K562 (cell line): ENCODE measurements around the gene SNRNP70. TPM values are rescaled to one million over a fixed set of nuclear protein-coding genes. Genes with fewer than 3 reads are reported as not detected.

ENCODE experiments used
- ATAC-seq: fragments of 200-7000 bp; cut with Tn5 transposase; 3 replicates; pipeline ENCODE4 v1.9.1; 2020; ENCODE audit warnings: moderate library complexity
- BruUV-seq: library from RNA; stranded (reverse); fragments of 400-500 nt; replicated peaks from 2 replicates; lab custom pipeline; 2021; lab: Mats Ljungman, UMichigan
- CTCF ChIA-PET: fragments of 300-600 bp; formaldehyde crosslinking; extraction: SDS; loops from one replicate; lab custom pipeline; 2021; ENCODE audit warnings: low intra/inter-chr PET ratio; lab: Yijun Ruan, JAX
- POLR2A ChIA-PET: fragments of 300-600, 350-650 bp; sonication (Branson Sonifier 250); formaldehyde crosslinking; extraction: SDS; loops from one replicate; lab custom pipeline; 2021; ENCODE audit warnings: antibody characterized with exemption, inconsistent platforms; lab: Yijun Ruan, JAX
- DNase-seq, 4 experiments: peaks; one replicate each; pipeline versions ENCODE4 v3.0.0 to v3.0.0-alpha.2; 2011 to 2018; ENCODE audit warnings: low spot score in 3 of 4, mixed read lengths in 3 of 4; ENCODE audit errors: extremely low read depth in 1 of 4
- FAIRE-seq: peaks from 2 replicates; lab custom pipeline; 2011; peaks lifted over from hg19 to GRCh38; lab: Jason Lieb, UNC
- H2AFZ ChIP-seq: 2 replicates; pipeline ENCODE4 v1.6.0; 2011; ENCODE audit warnings: low read depth, low read length, control low read depth, inconsistent platforms
- H3K27ac ChIP-seq: fragments of 200-600 bp; 3 replicates; pipeline ENCODE4 v1.8.0; 2011; ENCODE audit warnings: low read depth, mild to moderate bottlenecking, control low read depth, inconsistent platforms, low read length, moderate library complexity, mixed read lengths; ENCODE audit errors: extremely low read depth
- H3K27me3 ChIP-seq, 2 experiments: fragments of 300-600 bp in 1 of 2; 2 replicates in 1 of 2; 3 replicates in 1 of 2; pipeline versions ENCODE4 v1.6.0 to v1.8.0; 2011; ENCODE audit warnings: inconsistent platforms in 2 of 2, low read length in 2 of 2, mild to moderate bottlenecking in 1 of 2, mixed read lengths in 1 of 2, moderate library complexity in 1 of 2; ENCODE audit not compliant: control insufficient read depth in 2 of 2, insufficient read depth in 2 of 2
- H3K36me3 ChIP-seq: fragments of 300-600 bp; 3 replicates; pipeline ENCODE4 v1.8.0; 2011; ENCODE audit warnings: mild to moderate bottlenecking, low read length, inconsistent platforms; ENCODE audit not compliant: control insufficient read depth, insufficient read depth
- H3K4me1 ChIP-seq, 2 experiments: fragments of 200-600 bp in 1 of 2; replicated peaks in 1 of 2; 2 replicates in 1 of 2; 3 replicates in 1 of 2; pipeline versions ENCODE4 v1.5.1 to v1.8.0; 2011; ENCODE audit warnings: inconsistent platforms in 2 of 2, low read length in 2 of 2, mild to moderate bottlenecking in 1 of 2, mixed read lengths in 1 of 2, moderate library complexity in 1 of 2; ENCODE audit not compliant: control insufficient read depth in 2 of 2, insufficient read depth in 2 of 2
- H3K4me2 ChIP-seq: 2 replicates; pipeline ENCODE4 v1.6.1; 2011; ENCODE audit warnings: low read length, control low read depth, inconsistent platforms, mixed read lengths; ENCODE audit not compliant: insufficient read depth
- H3K4me3 ChIP-seq: fragments of 200-600 bp; sonication (generic), shearing (Covaris generic); 2 replicates; pipeline ENCODE4 v1.5.1; 2016; ENCODE audit warnings: control low read depth, inconsistent platforms
- H3K79me2 ChIP-seq: fragments of 200-600 bp; 3 replicates; pipeline ENCODE4 v1.8.0; 2011; ENCODE audit warnings: low read length, inconsistent platforms; ENCODE audit not compliant: control insufficient read depth, insufficient read depth
- H3K9ac ChIP-seq, 2 experiments: 2 replicates each; pipeline versions ENCODE4 v1.6.0 to v1.6.1; 2011; ENCODE audit warnings: low read depth in 2 of 2, low read length in 2 of 2, control low read depth in 1 of 2, inconsistent platforms in 1 of 2, mild to moderate bottlenecking in 1 of 2, mixed read lengths in 1 of 2; ENCODE audit not compliant: insufficient read depth in 1 of 2
- H3K9me1 ChIP-seq: one replicate; pipeline ENCODE4 v1.6.0; 2011; ENCODE audit warnings: inconsistent platforms, mild to moderate bottlenecking, low read length, moderate library complexity; ENCODE audit not compliant: control insufficient read depth, insufficient read depth
- H3K9me3 ChIP-seq: replicated peaks from 2 replicates; pipeline ENCODE4 v1.5.1; 2011; ENCODE audit warnings: low read depth, low read length, inconsistent platforms; ENCODE audit not compliant: control insufficient read depth, insufficient read depth
- H4K20me1 ChIP-seq: replicated peaks from 2 replicates; pipeline ENCODE4 v1.6.1; 2011; ENCODE audit warnings: low read length, inconsistent platforms, mixed read lengths; ENCODE audit not compliant: control insufficient read depth, insufficient read depth
- ELF4 ChIP-seq: fragments of 450-650 bp; formaldehyde crosslinking; IDR thresholded peaks from 2 replicates; pipeline ENCODE4 v1.4.0; 2022; ENCODE audit warnings: missing genetic modification characterization
- GABPB2 ChIP-seq: fragments of 250-450 bp; sonication (Bioruptor Pico); conservative IDR thresholded peaks from 2 replicates; pipeline ENCODE4 v1.5.1; 2021; ENCODE audit warnings: mild to moderate bottlenecking
- HSF4 ChIP-seq: fragments of 250-450 bp; sonication (Bioruptor Pico); IDR thresholded peaks from 2 replicates; pipeline ENCODE4 v2.1.2; 2022; ENCODE audit warnings: mild to moderate bottlenecking, moderate library complexity, borderline replicate concordance
- KDM1A ChIP-seq, 2 experiments: fragments of 450-650 bp; IDR thresholded peaks; 2 replicates each; pipeline ENCODE4 v1.6.1; 2016; ENCODE audit warnings: mild to moderate bottlenecking in 2 of 2
- KDM2B ChIP-seq: fragments of 250-450 bp; sonication (Bioruptor Pico); IDR thresholded peaks from 2 replicates; pipeline ENCODE4 v1.8.0; 2021; ENCODE audit warnings: mild to moderate bottlenecking, moderate library complexity
- MAZ ChIP-seq, 2 experiments: fragments of 450-650 bp in 1 of 2; sonication (generic) in 1 of 2; formaldehyde crosslinking; IDR thresholded peaks in 1 of 2; conservative IDR thresholded peaks in 1 of 2; 2 replicates each; pipeline versions ENCODE4 v1.4.0 to v1.5.0; 2020; ENCODE audit warnings: mild to moderate bottlenecking in 1 of 2, missing genetic modification reagents in 1 of 2
- MXI1 ChIP-seq: IDR thresholded peaks from 2 replicates; pipeline ENCODE4 v1.6.1; 2011; ENCODE audit warnings: low read depth, mild to moderate bottlenecking, improper control_type of control experiment, low read length
- RAD51 ChIP-seq: fragments of 450-650 bp; IDR thresholded peaks from 2 replicates; pipeline ENCODE4 v1.7.1; 2016; ENCODE audit warnings: low read depth, mild to moderate bottlenecking, borderline replicate concordance
- RBBP5 ChIP-seq: fragments of 200-600 bp; sonication (generic); IDR thresholded peaks from 2 replicates; pipeline ENCODE4 v1.6.1; 2012; ENCODE audit warnings: borderline replicate concordance, mild to moderate bottlenecking, low read length, control low read depth, inconsistent platforms; ENCODE audit not compliant: insufficient read depth, poor library complexity, severe bottlenecking
- ZNF3 ChIP-seq: fragments of 250-450 bp; sonication (Bioruptor Pico); IDR thresholded peaks from 2 replicates; pipeline ENCODE4 v1.5.0; 2021; ENCODE audit warnings: mild to moderate bottlenecking, moderate library complexity
- ZNF311 ChIP-seq: fragments of 250-450 bp; sonication (Bioruptor Pico); IDR thresholded peaks from 2 replicates; pipeline ENCODE4 v1.4.0; 2020; ENCODE audit warnings: mild to moderate bottlenecking, moderate library complexity
- ZNF76 ChIP-seq: fragments of 250-450 bp; sonication (Bioruptor Pico); IDR thresholded peaks from 2 replicates; pipeline ENCODE4 v1.4.0; 2020; ENCODE audit warnings: mild to moderate bottlenecking, moderate library complexity, borderline replicate concordance
- WGBS: fragments of 100-300 bp; shearing (Covaris generic); methylation state at CpG from one replicate; pipeline ENCODE4 v1.1.6; 2016; ENCODE audit warnings: low coverage, mixed read lengths; ENCODE audit not compliant: insufficient coverage; ENCODE audit errors: missing lambda C conversion rate; 5-methylcytosine and 5-hydroxymethylcytosine counted together
- in situ Hi-C: fragments of 300-500 bp; cut with MboI; formaldehyde crosslinking; loops from 4 replicates; pipeline ENCODE4 v1.15.0; 2018; ENCODE audit warnings: inconsistent platforms, mixed read lengths
- intact Hi-C: fragments of 100-400 bp; cut with micrococcal nuclease; formaldehyde crosslinking; loops from 2 replicates; pipeline ENCODE4 v1.14.2; 2022
- polyA plus RNA-seq, 8 experiments: library from polyadenylated mRNA; depleted of rRNA in 4 of 8; stranded (reverse) in 5 of 8; unstranded in 3 of 8; fragments of >200 nt; fragmentation: Nextera tagmentation in 2 of 8; fragmentation: Illumina TruSeq in 1 of 8; extraction: Ambion mirVana in 2 of 8; extraction: Trizol in 1 of 8; gene quantifications; 2 replicates each; pipeline versions ENCODE4 v1.2.1 to v1.2.3, GENCODE V29; 2011 to 2014; ENCODE audit warnings: inconsistent platforms in 1 of 8, missing spikeins in 1 of 8
- total RNA-seq, 7 experiments: library from RNA; depleted of rRNA in 6 of 7; stranded (reverse); fragments of >200 nt in 6 of 7; fragmentation: Illumina TruSeq in 2 of 7; extraction: Trizol in 2 of 7; gene quantifications; 2 replicates each; pipeline versions ENCODE4 v1.2.1 to v1.2.3, GENCODE V29; 2011 to 2021; ENCODE audit warnings: low replicate concordance in 1 of 7
- TF ChIP-seq, protein P1 (sequence below), 2 experiments: fragments of 450-650 bp; conservative IDR thresholded peaks; 2 replicates each; pipeline ENCODE4 v1.6.1; 2017; ENCODE audit warnings: mild to moderate bottlenecking in 2 of 2, moderate library complexity in 2 of 2
- TF ChIP-seq, protein P2 (sequence below): sonication (generic); formaldehyde crosslinking; IDR thresholded peaks from 2 replicates; pipeline ENCODE4 v1.8.0; 2022; ENCODE audit warnings: missing genetic modification reagents, mild to moderate bottlenecking, moderate library complexity, borderline replicate concordance
- TF ChIP-seq, protein P3 (sequence below): sonication (generic); formaldehyde crosslinking; IDR thresholded peaks from 2 replicates; pipeline ENCODE4 v1.8.0; 2023; ENCODE audit warnings: mild to moderate bottlenecking, missing genetic modification reagents

SNRNP70 gene
- total and polyA plus RNA-seq, 9 of the 15 experiments (the other 6 are each of a cell fraction or from before 2014, with no cell fraction given): 2.8 to 496 (median 136) TPM

DNA sequence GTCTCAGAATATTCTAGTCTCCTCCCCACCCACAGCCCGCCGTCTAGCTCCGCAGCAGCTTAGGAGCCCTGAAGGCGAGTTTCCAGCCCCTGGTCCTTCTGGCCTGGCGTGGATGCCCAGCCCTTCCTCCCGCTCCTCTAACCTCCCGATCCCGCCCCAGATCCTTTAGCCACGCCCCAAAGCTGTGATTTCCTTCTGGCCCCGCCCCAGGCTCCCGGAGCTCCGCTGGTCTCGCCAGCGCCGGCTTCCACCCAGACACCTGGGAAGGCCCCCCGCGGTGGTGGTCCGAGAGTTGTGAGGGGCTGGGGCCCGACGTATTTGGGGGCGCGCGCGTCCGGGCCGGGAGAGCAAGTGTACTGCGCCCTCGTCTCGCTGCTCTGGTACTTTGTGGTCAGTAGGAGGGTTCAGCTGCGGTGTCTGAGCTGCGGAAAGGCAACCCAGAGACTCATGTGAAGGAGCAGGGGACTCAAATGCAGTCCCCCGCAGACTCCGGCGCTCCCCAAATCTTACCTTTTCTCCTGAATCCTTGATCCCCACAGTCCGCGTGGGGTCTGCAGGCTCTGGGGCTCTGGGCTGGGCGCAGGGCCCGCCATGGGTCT, 27.5 kb upstream of the SNRNP70 start, which contains the start of gene CGB7:
Gene CGB7 (minus strand): TSS at position 114 of the 599 bp plus-strand sequence. CDS start 2,374 bp downstream, outside the sequence.
- WGBS: 4% methylated on average over 31 of the region's 38 CpGs
- Histone ChIP-seq H3K4me1 (peaks cover 2 to 34% of the 10 kb centered on the region in 2 experiments; a peak in 3 of 5 replicates), H3K27me3 (peaks cover 17 to 58% of the 10 kb centered on the region in 2 experiments; a peak in 3 of 5 replicates), H3K9ac (peak within 1 kb of the TSS in 1 of 2 experiments; percentile 91; a peak in 3 of 4 replicates), H3K9me3 (no peaks in the 10 kb centered on the region), H3K79me2 (no peaks in the 10 kb centered on the region), H3K4me2 (peak within 1 kb of the TSS; percentile 82), H3K4me3 (peak within 1 kb of the TSS; percentile 49), H3K36me3 (no peaks in the 10 kb centered on the region), H3K9me1 (no peaks in the 10 kb centered on the region), H3K27ac (no peak within 1 kb of the TSS), H2AFZ (peak within 1 kb of the TSS; percentile 96; the same call in 1 of the 2 replicates), H4K20me1 (peaks cover 4% of the 10 kb centered on the region; the same call in 1 of the 2 replicates)
- BruUV-seq: no TSS peak
- POLR2A ChIA-PET: interaction anchor here (0.6 to 1.2 kb wide), 3 partner anchors 10 to 92 kb away, joined by 3 to 5 read pairs (median 4); no protein-coding TSS in a partner anchor
- FAIRE-seq (no peak), DNase-seq (peak; percentile 53 to 79 (median 68)), ATAC-seq (peak; percentile 60)
- CTCF ChIA-PET: no interaction called here
- in situ Hi-C loops (no loop called here), intact Hi-C loops (no loop called here)
- TF ChIP-seq ZNF3 (CRISPR knock-in tag): no peak
- TF ChIP-seq KDM2B: 0 out of 2 replicates have a peak, but pooled peaks have one; percentile 27
- TF ChIP-seq RBBP5: no peak
- peak in 1 of 2 experiments; percentile 48; a peak in 1 of 4 replicates for TF ChIP-seq KDM1A (IDR thresholded peaks at IDR 0.05)
- no peak for TF ChIP-seq RAD51
- no peak for TF ChIP-seq ZNF76
- TF ChIP-seq, protein P1, sequence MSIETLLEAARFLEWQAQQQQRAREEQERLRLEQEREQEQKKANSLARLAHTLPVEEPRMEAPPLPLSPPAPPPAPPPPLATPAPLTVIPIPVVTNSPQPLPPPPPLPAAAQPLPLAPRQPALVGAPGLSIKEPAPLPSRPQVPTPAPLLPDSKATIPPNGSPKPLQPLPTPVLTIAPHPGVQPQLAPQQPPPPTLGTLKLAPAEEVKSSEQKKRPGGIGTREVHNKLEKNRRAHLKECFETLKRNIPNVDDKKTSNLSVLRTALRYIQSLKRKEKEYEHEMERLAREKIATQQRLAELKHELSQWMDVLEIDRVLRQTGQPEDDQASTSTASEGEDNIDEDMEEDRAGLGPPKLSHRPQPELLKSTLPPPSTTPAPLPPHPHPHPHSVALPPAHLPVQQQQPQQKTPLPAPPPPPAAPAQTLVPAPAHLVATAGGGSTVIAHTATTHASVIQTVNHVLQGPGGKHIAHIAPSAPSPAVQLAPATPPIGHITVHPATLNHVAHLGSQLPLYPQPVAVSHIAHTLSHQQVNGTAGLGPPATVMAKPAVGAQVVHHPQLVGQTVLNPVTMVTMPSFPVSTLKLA (conservative IDR thresholded peaks at IDR 0.05): no peak
- TF ChIP-seq MXI1: no peak
- TF ChIP-seq ZNF311 (CRISPR knock-in tag): no peak
- no peak for TF ChIP-seq HSF4 (CRISPR knock-in tag)
- TF ChIP-seq, protein P2, sequence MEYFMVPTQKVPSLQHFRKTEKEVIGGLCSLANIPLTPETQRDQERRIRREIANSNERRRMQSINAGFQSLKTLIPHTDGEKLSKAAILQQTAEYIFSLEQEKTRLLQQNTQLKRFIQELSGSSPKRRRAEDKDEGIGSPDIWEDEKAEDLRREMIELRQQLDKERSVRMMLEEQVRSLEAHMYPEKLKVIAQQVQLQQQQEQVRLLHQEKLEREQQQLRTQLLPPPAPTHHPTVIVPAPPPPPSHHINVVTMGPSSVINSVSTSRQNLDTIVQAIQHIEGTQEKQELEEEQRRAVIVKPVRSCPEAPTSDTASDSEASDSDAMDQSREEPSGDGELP: peak; percentile 8; the same call in 1 of the 2 replicates
- no peak for TF ChIP-seq MAZ (CRISPR knock-in tag; conservative IDR thresholded peaks at IDR 0.05 in 1 of 2, IDR thresholded peaks at IDR 0.05 in 1 of 2)
- no peak for TF ChIP-seq GABPB2
- no peak for TF ChIP-seq ELF4
- TF ChIP-seq, protein P3, sequence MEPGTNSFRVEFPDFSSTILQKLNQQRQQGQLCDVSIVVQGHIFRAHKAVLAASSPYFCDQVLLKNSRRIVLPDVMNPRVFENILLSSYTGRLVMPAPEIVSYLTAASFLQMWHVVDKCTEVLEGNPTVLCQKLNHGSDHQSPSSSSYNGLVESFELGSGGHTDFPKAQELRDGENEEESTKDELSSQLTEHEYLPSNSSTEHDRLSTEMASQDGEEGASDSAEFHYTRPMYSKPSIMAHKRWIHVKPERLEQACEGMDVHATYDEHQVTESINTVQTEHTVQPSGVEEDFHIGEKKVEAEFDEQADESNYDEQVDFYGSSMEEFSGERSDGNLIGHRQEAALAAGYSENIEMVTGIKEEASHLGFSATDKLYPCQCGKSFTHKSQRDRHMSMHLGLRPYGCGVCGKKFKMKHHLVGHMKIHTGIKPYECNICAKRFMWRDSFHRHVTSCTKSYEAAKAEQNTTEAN (CRISPR knock-in tag): no peak
